A673 (cell line): ENCODE measurements around the gene ADCY3. TPM values are rescaled to one million over a fixed set of nuclear protein-coding genes. Genes with fewer than 3 reads are reported as not detected.

Experiments used
- BruUV-seq: library from RNA; stranded (reverse); fragments of 400-500 nt; replicated peaks from 2 replicates; lab custom pipeline; 2021; lab: Mats Ljungman, UMichigan
- CTCF ChIA-PET: fragments of 300-600 bp; sonication (Branson Sonifier 250); formaldehyde crosslinking; loops from one replicate; lab custom pipeline; 2022; ENCODE audit warnings: antibody characterized with exemption; lab: Charles Lee
- POLR2A ChIA-PET: fragments of 300-600 bp; sonication (Branson Sonifier 250); formaldehyde crosslinking; loops from one replicate; lab custom pipeline; 2022; ENCODE audit warnings: antibody characterized with exemption; ENCODE audit not compliant: low non-redundant PET; lab: Charles Lee
- DNase-seq: peaks from one replicate; pipeline ENCODE4 v3.0.0-alpha.2; 2015; ENCODE audit warnings: low spot score
- H3K27ac ChIP-seq: fragments of 200-600 bp; sonication (generic); 2 replicates; pipeline ENCODE4 v1.5.1; 2016; ENCODE audit warnings: mixed run types, low read depth, mild to moderate bottlenecking, mixed read lengths, antibody characterized with exemption, low read length; ENCODE audit not compliant: poor library complexity, severe bottlenecking
- H3K27me3 ChIP-seq: fragments of 200-600 bp; sonication (generic); replicated peaks from 2 replicates; pipeline ENCODE4 v1.6.1; 2017; ENCODE audit warnings: mixed run types, low read depth, mild to moderate bottlenecking, mixed read lengths, antibody characterized with exemption, low read length; ENCODE audit not compliant: insufficient read depth, poor library complexity
- H3K36me3 ChIP-seq: fragments of 200-600 bp; sonication (generic); 2 replicates; pipeline ENCODE4 v1.6.1; 2016; ENCODE audit warnings: mixed run types, mild to moderate bottlenecking, mixed read lengths, antibody characterized with exemption, low read length; ENCODE audit not compliant: insufficient read depth, poor library complexity, severe bottlenecking
- H3K4me1 ChIP-seq: fragments of 200-600 bp; sonication (generic); 2 replicates; pipeline ENCODE4 v1.6.1; 2017; ENCODE audit warnings: mixed run types, mild to moderate bottlenecking, mixed read lengths, antibody characterized with exemption, low read length; ENCODE audit not compliant: insufficient read depth, poor library complexity, severe bottlenecking
- H3K4me3 ChIP-seq: fragments of 200-600 bp; sonication (generic); 2 replicates; pipeline ENCODE4 v1.5.1; 2016; ENCODE audit warnings: low read depth, mixed run types, mild to moderate bottlenecking, mixed read lengths, low read length; ENCODE audit not compliant: poor library complexity, severe bottlenecking
- H3K9me3 ChIP-seq: fragments of 200-600 bp; sonication (generic); 2 replicates; pipeline ENCODE4 v1.6.1; 2016; ENCODE audit warnings: mixed run types, low read depth, mild to moderate bottlenecking, mixed read lengths, antibody characterized with exemption, low read length; ENCODE audit not compliant: poor library complexity, severe bottlenecking
- CTCF ChIP-seq: fragments of 300-800, 200-600 bp; sonication (generic); conservative IDR thresholded peaks from 2 replicates; pipeline ENCODE4 v1.5.1; 2017; ENCODE audit warnings: low read depth, mild to moderate bottlenecking, antibody characterized with exemption, low read length, moderate library complexity, mixed read lengths
- EZH2 ChIP-seq: fragments of 200-600 bp; sonication (generic); IDR thresholded peaks from 2 replicates; pipeline ENCODE4 v1.6.1; 2017; ENCODE audit warnings: borderline replicate concordance, low read depth, mild to moderate bottlenecking, mixed read lengths, antibody characterized with exemption, low read length; ENCODE audit not compliant: poor library complexity, severe bottlenecking
- intact Hi-C: fragments of 100-400 bp; cut with micrococcal nuclease; formaldehyde crosslinking; loops from one replicate; pipeline ENCODE4 v1.10.0; 2022; ENCODE audit not compliant: unreplicated experiment
- total RNA-seq: library from RNA; stranded (reverse); gene quantifications from 2 replicates; pipeline ENCODE4 v1.2.3, GENCODE V29; 2021

ADCY3 gene
- total RNA-seq, 1 experiment from 2014 or later = 42.2 TPM

GRCh38 chr2:24863641-24864040 is 56.4 kb downstream of the ADCY3 start:
- intact Hi-C loops = no loop called here
- peak; percentile 14 for DNase-seq

GRCh38 chr2:24861500-24861899 is 58.5 kb downstream of the ADCY3 start:
- no peaks in the 10 kb centered on the region for H3K27me3 ChIP-seq
- H3K9me3 ChIP-seq = no peaks in the 10 kb centered on the region
- TF ChIP-seq EZH2 (no peak), CTCF (no peak)
- H3K36me3 ChIP-seq = no peaks in the 10 kb centered on the region
- no TSS peak for BruUV-seq
- CTCF ChIA-PET = no interaction called here
- no peak for DNase-seq
- H3K4me3 ChIP-seq = no peak overlapping the region
- POLR2A ChIA-PET = no interaction called here
- H3K27ac ChIP-seq = no peak overlapping the region
- H3K4me1 ChIP-seq = no peaks in the 10 kb centered on the region
- intact Hi-C loops = no loop called here

More at GRCh38 chr2:24863641-24864040, 56.4 kb downstream of the ADCY3 start:
- no peak overlapping the region for H3K27ac ChIP-seq
- no peak for TF ChIP-seq CTCF
- no peak for TF ChIP-seq EZH2
- no peaks in the 10 kb centered on the region for H3K9me3 ChIP-seq
- BruUV-seq = no TSS peak
- H3K4me3 ChIP-seq = no peak overlapping the region
- H3K4me1 ChIP-seq = no peaks in the 10 kb centered on the region
- ChIA-PET CTCF (no interaction called here), POLR2A (no interaction called here)
- H3K27me3 ChIP-seq = no peaks in the 10 kb centered on the region
- H3K36me3 ChIP-seq = no peaks in the 10 kb centered on the region

- POLR2A ChIA-PET = no interaction called here
- no TSS peak for BruUV-seq
- intact Hi-C loops = no loop called here
These were observed 59.4 kb downstream of the ADCY3 start for GRCh38 chr2:24860631-24861030.

More at GRCh38 chr2:24860631-24861030, 59.4 kb downstream of the ADCY3 start:
- H3K4me1 ChIP-seq = no peaks in the 10 kb centered on the region
- H3K27me3 ChIP-seq = no peaks in the 10 kb centered on the region
- no peaks in the 10 kb centered on the region for H3K36me3 ChIP-seq
- no peaks in the 10 kb centered on the region for H3K9me3 ChIP-seq
- no peak overlapping the region for H3K27ac ChIP-seq
- no peak overlapping the region for H3K4me3 ChIP-seq
- CTCF ChIA-PET = no interaction called here
- no peak for DNase-seq
- TF ChIP-seq EZH2 = no peak
- no peak for TF ChIP-seq CTCF
